Retinal pigment epithelial cell (primary cell): ENCODE data around the gene CTNNBIP1.

Experiments
- DNase-seq: peaks from one replicate; pipeline ENCODE4 v3.0.0-alpha.2; 2010; ENCODE audit warnings: low read depth
- H3K4me3 ChIP-seq: 2 replicates; pipeline ENCODE4 v1.5.1; 2011; ENCODE audit warnings: mild to moderate bottlenecking, low read length, control low read depth, moderate library complexity
- CTCF ChIP-seq: conservative IDR thresholded peaks from 2 replicates; pipeline ENCODE4 v1.5.1; 2011; ENCODE audit warnings: low read depth, low read length, control low read depth, inconsistent platforms

The CTNNBIP1 gene

GRCh38 chr1:9886092-9886742, 23.9 kb downstream of the CTNNBIP1 start:
- DNase-seq, result no peak
- H3K4me3 ChIP-seq, result no peak overlapping the region
- no peak for TF ChIP-seq CTCF

DNA sequence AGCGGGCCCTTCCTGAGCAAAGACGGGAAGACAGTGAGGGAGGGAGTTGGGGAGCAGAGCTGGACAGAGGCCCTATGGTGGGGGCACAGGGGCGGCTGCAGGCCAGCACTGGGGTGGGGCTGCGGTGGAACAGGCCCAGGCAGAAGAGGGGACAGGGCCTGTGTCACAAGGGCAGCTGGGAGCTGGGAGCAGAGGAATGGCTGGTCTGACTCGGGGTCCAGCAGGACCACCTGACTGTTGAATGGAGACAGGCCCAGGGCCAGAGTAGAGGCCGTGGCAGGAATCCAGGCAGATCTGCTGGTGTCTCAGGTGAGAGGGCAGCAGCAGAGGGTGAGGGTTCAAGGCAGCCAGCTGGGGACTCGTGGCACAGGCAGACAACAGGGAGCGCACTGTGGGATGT, 25.3 kb downstream of the CTNNBIP1 start:
- DNase-seq, result no peak
- TF ChIP-seq CTCF, result no peak
- H3K4me3 ChIP-seq, result no peak overlapping the region

DNA sequence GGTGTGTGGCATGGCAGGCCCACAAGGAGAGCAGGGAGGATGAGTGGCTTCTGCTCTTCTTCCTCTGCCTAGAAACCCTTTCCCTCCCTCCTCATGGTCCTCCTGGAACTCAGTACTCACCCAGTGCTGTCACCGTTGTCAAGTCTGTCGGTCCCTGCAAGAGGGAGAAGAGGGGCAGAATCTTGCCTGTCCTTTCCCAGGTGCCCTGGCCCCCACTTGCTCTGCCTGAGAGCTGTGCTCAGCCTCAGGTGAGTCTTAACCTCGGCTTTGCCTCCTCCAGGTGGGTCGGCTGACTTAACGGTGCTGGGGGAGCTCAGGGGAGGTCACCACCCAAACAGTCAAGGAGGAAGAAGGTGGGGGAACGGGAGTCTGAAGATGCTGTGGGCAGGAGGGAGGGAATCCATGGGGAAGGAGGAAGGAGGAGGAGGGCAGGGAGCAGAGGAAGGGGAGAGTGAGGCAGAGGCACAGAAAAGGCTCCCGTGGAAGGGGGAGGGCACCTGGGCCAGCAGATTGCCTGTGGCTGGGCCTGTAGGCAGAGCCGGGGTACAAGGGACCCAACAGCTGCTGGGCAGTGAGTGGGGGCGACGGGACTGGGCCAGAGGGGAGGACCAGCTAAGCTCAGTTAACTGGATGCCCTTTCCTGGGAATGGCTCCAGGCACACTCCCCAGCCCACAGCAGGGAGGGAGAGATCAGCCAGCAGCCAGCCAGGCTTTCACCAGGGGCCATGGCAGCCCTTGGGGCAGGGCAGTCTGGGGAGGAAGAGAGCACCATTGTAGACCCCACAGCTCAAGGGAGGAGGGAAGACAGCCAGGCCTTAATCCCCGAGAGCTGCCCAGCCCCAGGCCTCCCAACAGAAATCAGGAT, 26.3 kb downstream of the CTNNBIP1 start:
- DNase-seq, result no peak

GRCh38 chr1:9882945-9883303, 27.1 kb downstream of the CTNNBIP1 start:
- no peak overlapping the region for H3K4me3 ChIP-seq
- DNase-seq, result no peak
- TF ChIP-seq CTCF, result no peak

More for the DNA sequence above, 26.3 kb downstream of the CTNNBIP1 start:
- TF ChIP-seq CTCF, result no peak
- H3K4me3 ChIP-seq, result no peak overlapping the region

DNA sequence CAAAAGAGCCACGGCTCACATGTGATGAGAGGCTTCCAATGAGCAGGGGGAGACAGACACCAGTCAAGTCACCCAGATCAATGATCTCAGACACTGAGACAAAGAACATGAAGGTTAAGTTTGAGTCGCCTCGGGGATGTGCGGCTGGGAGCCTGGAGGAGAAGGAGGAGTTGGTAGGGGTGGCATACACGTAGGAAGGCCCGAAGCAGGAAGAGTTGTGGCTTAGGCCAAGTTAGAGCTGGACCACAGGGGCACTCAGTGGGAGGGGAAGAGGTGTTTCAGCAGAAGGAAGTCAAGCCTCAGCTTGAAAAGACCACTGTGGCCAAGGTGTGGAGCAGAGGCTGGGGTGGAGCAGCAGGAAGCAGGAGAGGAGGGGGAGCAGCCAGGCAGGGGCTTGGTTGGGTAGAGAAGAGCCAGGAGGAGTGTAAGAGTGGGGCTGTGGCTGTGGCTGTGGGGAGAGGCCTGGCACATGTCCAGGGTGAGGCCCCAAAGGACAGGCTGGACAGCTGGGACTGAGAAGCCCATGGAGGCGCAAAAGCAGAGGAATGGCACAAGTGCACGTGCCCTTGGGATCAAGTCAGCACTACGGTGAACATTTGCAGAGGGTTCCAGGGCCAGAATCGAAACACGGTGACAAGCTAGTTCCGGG, 27.6 kb downstream of the CTNNBIP1 start:
- DNase-seq, result no peak
- no peak for TF ChIP-seq CTCF
- no peak overlapping the region for H3K4me3 ChIP-seq

- H3K4me3 ChIP-seq, result no peak overlapping the region
- DNase-seq, result no peak
- TF ChIP-seq CTCF, result no peak
Measured at GRCh38 chr1:9881838-9882249, 28.2 kb downstream of the CTNNBIP1 start.
